Measurements from ENCODE around the gene OR2G3.

Gene OR2G3

GRCh38 chr1:247605286-247605685 lies at the start of gene OR2G3:
TSS of gene OR2G3 (plus strand) at chr1:247605586. CDS start at chr1:247605586, 0 bp downstream.
- DNase-seq, result no peak

- no peak for DNase-seq
These were observed 47.3 kb upstream of the OR2G3 start for GRCh38 chr1:247557926-247558674.

- no peak for DNase-seq
These were observed 43.7 kb upstream of the OR2G3 start for GRCh38 chr1:247561711-247562110.

- DNase-seq, result no peak
These were observed 43.2 kb upstream of the OR2G3 start for GRCh38 chr1:247562198-247562597.

GRCh38 chr1:247574236-247574635 lies 31.1 kb upstream of the OR2G3 start:
- no peak for DNase-seq

GRCh38 chr1:247574664-247575063 lies 30.7 kb upstream of the OR2G3 start:
- DNase-seq, result no peak

GRCh38 chr1:247576514-247576913 lies 28.9 kb upstream of the OR2G3 start:
- DNase-seq, result no peak

GRCh38 chr1:247578946-247579460 lies 26.4 kb upstream of the OR2G3 start:
- DNase-seq, result no peak

- DNase-seq, result no peak
These were observed 17.3 kb upstream of the OR2G3 start, which contains the start of gene OR2G2 for GRCh38 chr1:247588060-247588459. TSS of gene OR2G2 (plus strand) at chr1:247588360. CDS start at chr1:247588360, 0 bp downstream.

- DNase-seq, result no peak
These were observed 8.0 kb downstream of the OR2G3 start for GRCh38 chr1:247613405-247613804.

GRCh38 chr1:247614625-247615024 lies 9.2 kb downstream of the OR2G3 start:
- DNase-seq, result no peak

- DNase-seq, result no peak
These were observed 22.6 kb downstream of the OR2G3 start for GRCh38 chr1:247627951-247628350.

GRCh38 chr1:247638011-247638410 lies 32.6 kb downstream of the OR2G3 start:
- DNase-seq, result no peak

- no peak for DNase-seq
These were observed 33.4 kb downstream of the OR2G3 start for GRCh38 chr1:247638781-247639180.

GRCh38 chr1:247639381-247639981 lies 34.1 kb downstream of the OR2G3 start:
- no peak for DNase-seq

GRCh38 chr1:247642742-247643141 lies 37.4 kb downstream of the OR2G3 start:
- DNase-seq, result no peak

GRCh38 chr1:247646867-247647266 lies 41.5 kb downstream of the OR2G3 start:
- no peak for DNase-seq

GRCh38 chr1:247647864-247648263 lies 42.5 kb downstream of the OR2G3 start:
- DNase-seq, result no peak

GRCh38 chr1:247653040-247653439 lies 47.7 kb downstream of the OR2G3 start:
- no peak for DNase-seq

Data from activated CD4-positive, alpha-beta T cell treated with anti-CD3 and anti-CD28 coated beads for 1 hour (primary cell).